Endothelial cell of umbilical vein (primary cell): ENCODE results near the gene DPH6. TPM values are rescaled to one million over a fixed set of nuclear protein-coding genes. Genes with fewer than 3 reads are reported as not detected.

Source experiments
- BruUV-seq: library from RNA; stranded (reverse); fragments of 400-500 nt; replicated peaks from 2 replicates; lab custom pipeline; 2021; lab: Mats Ljungman, UMichigan
- CTCF ChIA-PET: fragments of 300-600, 350-600 bp; sonication (Branson Sonifier 250); formaldehyde crosslinking; loops from one replicate; lab custom pipeline; 2021; ENCODE audit warnings: antibody characterized with exemption, inconsistent platforms; lab: Charles Lee
- POLR2A ChIA-PET: fragments of 300-600, 350-600 bp; sonication (Branson Sonifier 250); formaldehyde crosslinking; loops from one replicate; lab custom pipeline; 2021; ENCODE audit warnings: antibody characterized with exemption, inconsistent platforms; lab: Charles Lee
- DNase-seq: peaks from one replicate; pipeline ENCODE4 v3.0.0-alpha.2; 2011; ENCODE audit warnings: low read depth, low spot score
- FAIRE-seq: peaks from 2 replicates; lab custom pipeline; 2011; peaks lifted over from hg19 to GRCh38; lab: Jason Lieb, UNC
- H2AFZ ChIP-seq: 2 replicates; pipeline ENCODE4 v1.6.0; 2012; ENCODE audit warnings: low read depth, low read length, control low read depth, inconsistent platforms
- H3K27ac ChIP-seq: 2 replicates; pipeline ENCODE4 v1.5.1; 2011; ENCODE audit warnings: low read depth, mild to moderate bottlenecking, control low read depth, low read length, moderate library complexity; ENCODE audit not compliant: insufficient read depth
- H3K27me3 ChIP-seq, 2 experiments: 2 replicates each; pipeline versions ENCODE4 v1.6.0 to v1.6.1; 2011; ENCODE audit warnings: low read length in 2 of 2, mixed read lengths in 1 of 2; ENCODE audit not compliant: control insufficient read depth in 2 of 2, insufficient read depth in 2 of 2
- H3K36me3 ChIP-seq, 2 experiments: 2 replicates in 1 of 2; 3 replicates in 1 of 2; pipeline ENCODE4 v1.5.1; 2011; ENCODE audit warnings: low read length in 2 of 2, mild to moderate bottlenecking in 1 of 2, moderate library complexity in 1 of 2; ENCODE audit not compliant: control insufficient read depth in 2 of 2, insufficient read depth in 2 of 2; ENCODE audit errors: extremely low read depth in 1 of 2
- H3K4me1 ChIP-seq: 3 replicates; pipeline ENCODE4 v1.5.1; 2011; ENCODE audit warnings: mild to moderate bottlenecking, low read length; ENCODE audit not compliant: control insufficient read depth, insufficient read depth; ENCODE audit errors: extremely low read depth
- H3K4me2 ChIP-seq: 2 replicates; pipeline ENCODE4 v1.6.1; 2011; ENCODE audit warnings: low read length, control low read depth, mixed read lengths; ENCODE audit not compliant: insufficient read depth
- H3K4me3 ChIP-seq, 3 experiments: fragments of 200-600 bp in 1 of 3; sonication (generic), shearing (Covaris generic) in 1 of 3; replicated peaks in 1 of 3; 2 replicates each; pipeline ENCODE4 v1.5.1; 2011 to 2016; ENCODE audit warnings: control low read depth in 3 of 3, low read length in 3 of 3, mild to moderate bottlenecking in 2 of 3, inconsistent platforms in 1 of 3, low read depth in 1 of 3, moderate library complexity in 1 of 3; ENCODE audit not compliant: insufficient read depth in 1 of 3
- H3K79me2 ChIP-seq: 2 replicates; pipeline ENCODE4 v1.6.0; 2012; ENCODE audit warnings: low read length, inconsistent platforms; ENCODE audit not compliant: control insufficient read depth, insufficient read depth
- H3K9ac ChIP-seq: replicated peaks from 2 replicates; pipeline ENCODE3; 2011; ENCODE audit warnings: low read length, control low read depth; ENCODE audit not compliant: insufficient read depth; ENCODE audit errors: extremely low read depth
- H3K9me1 ChIP-seq: replicated peaks from 3 replicates; pipeline ENCODE4 v1.6.0; 2011; ENCODE audit warnings: mild to moderate bottlenecking, low read length; ENCODE audit not compliant: control insufficient read depth, insufficient read depth; ENCODE audit errors: extremely low read depth
- H3K9me3 ChIP-seq: replicated peaks from 2 replicates; pipeline ENCODE4 v1.5.1; 2012; ENCODE audit warnings: low read length, inconsistent platforms; ENCODE audit not compliant: control insufficient read depth, insufficient read depth
- H4K20me1 ChIP-seq: replicated peaks from 2 replicates; pipeline ENCODE3; 2011; ENCODE audit warnings: mild to moderate bottlenecking, low read length; ENCODE audit not compliant: control insufficient read depth, insufficient read depth; ENCODE audit errors: extremely low read depth
- EZH2 ChIP-seq: IDR thresholded peaks from 2 replicates; pipeline ENCODE4 v1.6.1; 2012; ENCODE audit warnings: borderline replicate concordance, low read depth, mild to moderate bottlenecking, moderate library complexity, low read length, inconsistent platforms; ENCODE audit not compliant: severe bottlenecking
- FOS ChIP-seq: IDR thresholded peaks from 2 replicates; pipeline ENCODE4 v1.6.1; 2011; ENCODE audit warnings: mild to moderate bottlenecking, low read length, moderate library complexity, borderline replicate concordance; ENCODE audit not compliant: insufficient read depth
- GATA2 ChIP-seq: IDR thresholded peaks from 2 replicates; pipeline ENCODE4 v1.7.0; 2011; ENCODE audit warnings: low read depth, mild to moderate bottlenecking, moderate library complexity, mixed read lengths, low read length; ENCODE audit not compliant: insufficient read length, insufficient read depth
- JUN ChIP-seq: IDR thresholded peaks from 2 replicates; pipeline ENCODE4 v1.6.1; 2011; ENCODE audit warnings: borderline replicate concordance, low read depth; ENCODE audit not compliant: insufficient read length, insufficient read depth
- MAX ChIP-seq: IDR thresholded peaks from 2 replicates; pipeline ENCODE4 v1.6.1; 2011; ENCODE audit not compliant: insufficient read depth, insufficient read length
- POLR2A ChIP-seq: IDR thresholded peaks from 2 replicates; pipeline ENCODE4 v1.6.1; 2012; ENCODE audit warnings: low read depth, mild to moderate bottlenecking, control low read depth, low read length
- POLR2AphosphoS5 ChIP-seq: IDR thresholded peaks from 2 replicates; pipeline ENCODE4 v1.6.1; 2012; ENCODE audit warnings: low read depth, mild to moderate bottlenecking, control low read depth, low read length, moderate library complexity; ENCODE audit not compliant: insufficient read depth
- dilution Hi-C: fragments of 300-500 bp; cut with MboI; formaldehyde crosslinking; loops from one replicate; pipeline ENCODE4 v1.15.0; 2019; ENCODE audit warnings: low sequenced_read_pairs; ENCODE audit not compliant: extremely low pct_ligation_motif_present
- intact Hi-C: fragments of 100-400 bp; cut with micrococcal nuclease; formaldehyde crosslinking; loops from one replicate; pipeline ENCODE4 v1.10.0; 2022
- polyA plus RNA-seq, 4 experiments: library from polyadenylated mRNA; depleted of rRNA in 3 of 4; stranded (reverse) in 3 of 4; unstranded in 1 of 4; fragments of >200 nt; gene quantifications; 2 replicates each; pipeline versions ENCODE4 v1.2.1 to v1.2.3, GENCODE V29; 2011 to 2012; ENCODE audit warnings: missing spikeins in 1 of 4
- total RNA-seq: library from RNA; stranded (reverse); gene quantifications from 2 replicates; pipeline ENCODE4 v1.2.3, GENCODE V29; 2021
- TF ChIP-seq, protein P1 (sequence below), 2 donors: IDR thresholded peaks; 1 replicate in 1 of 2; 2 replicates in 1 of 2; pipeline ENCODE4 v1.5.1; 2011; ENCODE audit warnings: low read length in 2 of 2, mild to moderate bottlenecking in 2 of 2, moderate library complexity in 2 of 2, control low read depth in 1 of 2, inconsistent platforms in 1 of 2, low read depth in 1 of 2; ENCODE audit not compliant: insufficient read depth in 1 of 2; ENCODE audit errors: extremely low read depth in 1 of 2

The DPH6 gene
- total and polyA plus RNA-seq, 2 donors (not counting 3 experiments of a cell fraction or from before 2014, with no cell fraction given): 4.6 to 10.1 TPM

GRCh38 chr15:35455201-35455600, 90.8 kb downstream of the DPH6 start:
- intact Hi-C loops: no loop called here
- H2AFZ ChIP-seq: no peak overlapping the region
- FAIRE-seq: no peak

More at GRCh38 chr15:35455201-35455600, 90.8 kb downstream of the DPH6 start:
- Histone ChIP-seq H3K9me1 (no peaks in the 10 kb centered on the region), H4K20me1 (no peaks in the 10 kb centered on the region), H3K27me3 (no peaks in the 10 kb centered on the region), H3K9ac (no peak overlapping the region), H3K79me2 (no peaks in the 10 kb centered on the region), H3K4me2 (no peak overlapping the region), H3K27ac (no peak overlapping the region), H3K4me3 (no peak overlapping the region), H3K36me3 (no peaks in the 10 kb centered on the region), H3K4me1 (peaks cover 11% of the 10 kb centered on the region), H3K9me3 (no peaks in the 10 kb centered on the region)
- POLR2A ChIA-PET: no interaction called here
- DNase-seq: no peak
- CTCF ChIA-PET: interaction anchor here (1.2 kb wide), 1 partner anchor 10 kb away, joined by 10 read pairs; no protein-coding TSS in a partner anchor
- no TSS peak for BruUV-seq
- TF ChIP-seq FOS (no peak), POLR2AphosphoS5 (no peak), MAX (no peak), POLR2A (no peak), GATA2 (no peak), EZH2 (no peak), JUN (no peak)
- TF ChIP-seq, protein P1, sequence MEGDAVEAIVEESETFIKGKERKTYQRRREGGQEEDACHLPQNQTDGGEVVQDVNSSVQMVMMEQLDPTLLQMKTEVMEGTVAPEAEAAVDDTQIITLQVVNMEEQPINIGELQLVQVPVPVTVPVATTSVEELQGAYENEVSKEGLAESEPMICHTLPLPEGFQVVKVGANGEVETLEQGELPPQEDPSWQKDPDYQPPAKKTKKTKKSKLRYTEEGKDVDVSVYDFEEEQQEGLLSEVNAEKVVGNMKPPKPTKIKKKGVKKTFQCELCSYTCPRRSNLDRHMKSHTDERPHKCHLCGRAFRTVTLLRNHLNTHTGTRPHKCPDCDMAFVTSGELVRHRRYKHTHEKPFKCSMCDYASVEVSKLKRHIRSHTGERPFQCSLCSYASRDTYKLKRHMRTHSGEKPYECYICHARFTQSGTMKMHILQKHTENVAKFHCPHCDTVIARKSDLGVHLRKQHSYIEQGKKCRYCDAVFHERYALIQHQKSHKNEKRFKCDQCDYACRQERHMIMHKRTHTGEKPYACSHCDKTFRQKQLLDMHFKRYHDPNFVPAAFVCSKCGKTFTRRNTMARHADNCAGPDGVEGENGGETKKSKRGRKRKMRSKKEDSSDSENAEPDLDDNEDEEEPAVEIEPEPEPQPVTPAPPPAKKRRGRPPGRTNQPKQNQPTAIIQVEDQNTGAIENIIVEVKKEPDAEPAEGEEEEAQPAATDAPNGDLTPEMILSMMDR (IDR thresholded peaks at IDR 0.05; ENCODE audit: extremely low read depth in 1 of 2, insufficient read depth in 1 of 2, low read depth in 1 of 2, low read length in 2 of 2): no peak
- dilution Hi-C loops: no loop called here
